ENCODE measurements around the gene CD209.

CD209 gene

DNA sequence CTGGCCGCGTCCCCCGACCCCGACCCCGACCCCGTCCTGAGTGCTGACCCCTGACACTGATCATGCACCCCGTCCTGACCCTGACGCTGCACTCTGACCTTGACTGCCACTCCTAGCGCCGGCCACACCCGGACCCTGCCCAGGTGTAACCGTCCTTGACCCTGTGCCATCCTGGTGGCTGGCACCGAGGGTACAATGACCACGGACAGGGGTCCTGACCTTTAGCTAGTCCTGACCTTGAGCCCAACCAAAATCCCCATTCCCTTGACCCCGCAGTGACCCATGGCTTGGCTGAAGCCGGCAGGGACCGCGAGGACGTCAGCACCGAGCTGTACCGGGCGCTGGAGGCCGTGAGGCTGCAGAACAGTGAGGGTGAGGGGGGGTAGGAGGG is 41.6 kb upstream of the CD209 start:
- TF ChIP-seq, protein P1, sequence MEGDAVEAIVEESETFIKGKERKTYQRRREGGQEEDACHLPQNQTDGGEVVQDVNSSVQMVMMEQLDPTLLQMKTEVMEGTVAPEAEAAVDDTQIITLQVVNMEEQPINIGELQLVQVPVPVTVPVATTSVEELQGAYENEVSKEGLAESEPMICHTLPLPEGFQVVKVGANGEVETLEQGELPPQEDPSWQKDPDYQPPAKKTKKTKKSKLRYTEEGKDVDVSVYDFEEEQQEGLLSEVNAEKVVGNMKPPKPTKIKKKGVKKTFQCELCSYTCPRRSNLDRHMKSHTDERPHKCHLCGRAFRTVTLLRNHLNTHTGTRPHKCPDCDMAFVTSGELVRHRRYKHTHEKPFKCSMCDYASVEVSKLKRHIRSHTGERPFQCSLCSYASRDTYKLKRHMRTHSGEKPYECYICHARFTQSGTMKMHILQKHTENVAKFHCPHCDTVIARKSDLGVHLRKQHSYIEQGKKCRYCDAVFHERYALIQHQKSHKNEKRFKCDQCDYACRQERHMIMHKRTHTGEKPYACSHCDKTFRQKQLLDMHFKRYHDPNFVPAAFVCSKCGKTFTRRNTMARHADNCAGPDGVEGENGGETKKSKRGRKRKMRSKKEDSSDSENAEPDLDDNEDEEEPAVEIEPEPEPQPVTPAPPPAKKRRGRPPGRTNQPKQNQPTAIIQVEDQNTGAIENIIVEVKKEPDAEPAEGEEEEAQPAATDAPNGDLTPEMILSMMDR (IDR thresholded peaks at IDR 0.05; ENCODE audit: extremely low read depth, missing control alignments): no peak
- no peak for DNase-seq (ENCODE audit: low spot score)

GRCh38 chr19:7788178-7788932 is 41.0 kb upstream of the CD209 start:
- no peak for DNase-seq (ENCODE audit: low spot score)
- TF ChIP-seq, protein P1 (IDR thresholded peaks at IDR 0.05; ENCODE audit: extremely low read depth, missing control alignments): no peak

GRCh38 chr19:7787602-7788177 is 40.4 kb upstream of the CD209 start:
- DNase-seq (ENCODE audit: low spot score): no peak
- TF ChIP-seq, protein P1 (IDR thresholded peaks at IDR 0.05; ENCODE audit: extremely low read depth, missing control alignments): no peak

- DNase-seq (ENCODE audit: low spot score): no peak
- TF ChIP-seq, protein P1 (IDR thresholded peaks at IDR 0.05; ENCODE audit: extremely low read depth, missing control alignments): no peak
These were observed 39.8 kb upstream of the CD209 start for GRCh38 chr19:7787141-7787540.

GRCh38 chr19:7784856-7785255 is 37.5 kb upstream of the CD209 start:
- no peak for DNase-seq (ENCODE audit: low spot score)

DNA sequence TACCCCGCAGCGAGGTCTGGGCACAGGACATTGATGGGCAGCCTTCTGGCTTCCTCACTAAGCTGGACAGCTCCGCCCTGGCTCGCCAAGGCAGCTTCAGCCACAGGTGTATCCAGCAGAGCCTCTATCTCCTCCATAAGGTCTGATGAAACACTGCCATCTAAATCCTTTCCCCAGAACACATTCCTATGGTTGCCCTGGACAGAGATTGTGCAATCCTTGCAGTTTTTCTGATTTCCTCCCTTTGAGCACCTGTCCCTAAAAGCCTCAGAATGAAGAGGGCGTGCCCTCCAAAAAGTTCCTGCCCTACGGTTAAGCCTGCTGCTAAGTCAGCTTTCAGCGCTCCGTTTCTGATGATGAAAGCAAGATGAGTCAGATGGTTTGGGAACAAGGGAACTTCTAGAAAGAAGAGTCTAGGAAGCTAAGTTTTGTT is 36.7 kb upstream of the CD209 start:
- TF ChIP-seq, protein P1 (IDR thresholded peaks at IDR 0.05; ENCODE audit: extremely low read depth, missing control alignments): no peak
- no peak for DNase-seq (ENCODE audit: low spot score)

More at GRCh38 chr19:7784856-7785255, 37.5 kb upstream of the CD209 start:
- TF ChIP-seq, protein P1 (IDR thresholded peaks at IDR 0.05; ENCODE audit: extremely low read depth, missing control alignments): no peak

DNA sequence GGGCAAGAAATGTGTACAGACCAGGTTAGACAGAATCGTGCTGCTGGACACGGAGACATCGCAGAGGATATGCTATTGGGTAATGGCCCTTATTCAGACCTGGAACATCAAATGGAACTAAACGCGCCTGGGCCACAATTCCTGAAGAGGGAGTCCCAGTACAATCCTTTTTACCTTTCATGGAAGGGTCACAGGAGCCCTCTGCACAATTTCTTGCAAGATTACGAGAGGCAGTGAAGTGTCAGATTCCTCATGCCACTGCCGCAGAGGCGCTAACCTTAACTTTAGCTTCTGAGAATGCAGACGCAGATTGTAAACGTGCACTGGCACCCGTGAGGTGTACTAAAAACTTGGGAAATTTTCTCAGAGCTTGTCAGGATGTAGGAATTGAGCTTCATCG is 33.8 kb upstream of the CD209 start:
- TF ChIP-seq, protein P1 (IDR thresholded peaks at IDR 0.05; ENCODE audit: extremely low read depth, missing control alignments): no peak
- no peak for DNase-seq (ENCODE audit: low spot score)

Measured in GM20000 (cell line).